M059J (cell line): ENCODE measurements around the gene KIAA1755. TPM values are rescaled to one million over a fixed set of nuclear protein-coding genes. Genes with fewer than 3 reads are reported as not detected.

Experiments used
- DNase-seq: peaks from one replicate; pipeline ENCODE4 v3.0.0-alpha.2; 2012; ENCODE audit warnings: low read depth
- total RNA-seq: library from RNA; depleted of rRNA; stranded (reverse); fragments of >200 nt; shearing (Covaris generic); gene quantifications from 2 replicates; pipeline ENCODE4 v1.2.3, GENCODE V29; 2014

Gene KIAA1755
- total RNA-seq, 1 experiment from 2014 or later = 3.8 TPM

DNA sequence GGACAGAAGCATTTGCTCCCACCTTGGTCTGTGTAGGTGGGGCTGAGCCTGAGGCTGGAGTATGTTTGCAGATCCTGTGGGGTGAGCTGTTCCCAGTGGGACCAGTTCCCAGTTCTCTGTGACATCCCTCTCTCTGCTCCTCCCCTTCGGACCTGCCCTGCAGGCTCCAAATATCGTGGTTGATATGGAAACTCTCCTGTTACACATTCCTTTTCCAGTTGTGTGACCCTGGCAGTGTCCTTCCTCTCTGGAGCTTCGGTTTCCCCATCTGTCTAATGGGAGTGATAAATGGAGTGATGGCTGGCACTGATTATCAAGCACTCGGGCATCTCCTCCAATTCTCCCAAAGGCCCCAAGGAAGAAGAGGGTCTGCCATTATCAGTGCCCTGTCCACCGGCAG is 79.8 kb downstream of the KIAA1755 start:
- DNase-seq = peak; percentile 100

DNA sequence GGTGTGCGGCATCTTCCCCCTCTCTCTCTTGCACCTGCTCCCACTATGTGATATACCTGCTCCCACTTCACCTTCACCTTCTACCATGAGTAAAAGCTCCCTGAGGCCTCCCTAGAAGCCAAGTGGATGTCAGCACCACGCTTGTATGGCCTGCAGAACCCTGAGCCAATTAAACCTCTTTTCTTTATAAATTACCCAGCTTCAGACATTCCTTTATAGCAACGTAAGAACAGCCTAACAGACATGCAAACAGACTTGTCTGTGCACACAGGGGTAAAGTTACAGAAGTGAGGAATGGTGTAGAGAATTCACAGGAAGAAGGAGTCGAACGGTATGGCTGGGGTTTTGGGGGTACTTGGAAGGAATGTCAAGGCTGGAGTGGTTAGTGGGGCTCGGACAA is 80.7 kb downstream of the KIAA1755 start:
- no peak for DNase-seq

DNA sequence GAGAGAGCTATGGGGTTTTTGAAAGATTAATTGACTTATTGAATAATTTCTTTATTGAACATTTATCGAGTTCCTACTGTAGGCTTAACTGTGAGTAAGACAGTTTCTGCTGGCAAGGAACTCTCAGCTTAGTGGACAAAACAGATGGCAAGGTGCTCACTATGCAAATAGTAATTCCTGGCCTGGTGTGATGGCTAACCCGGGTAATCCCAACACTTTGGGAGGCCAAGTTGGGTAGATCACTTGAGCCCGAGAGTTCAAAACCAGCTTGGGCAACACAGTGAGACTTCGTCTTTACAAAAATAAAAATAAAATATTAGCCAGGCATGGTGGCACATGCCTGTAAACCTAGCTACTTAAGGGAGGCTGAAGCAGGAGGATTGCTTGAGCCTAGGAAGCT is 82.0 kb downstream of the KIAA1755 start:
- DNase-seq = no peak

GRCh38 chr20:38178065-38178491 is 82.5 kb downstream of the KIAA1755 start:
- DNase-seq = no peak

DNA sequence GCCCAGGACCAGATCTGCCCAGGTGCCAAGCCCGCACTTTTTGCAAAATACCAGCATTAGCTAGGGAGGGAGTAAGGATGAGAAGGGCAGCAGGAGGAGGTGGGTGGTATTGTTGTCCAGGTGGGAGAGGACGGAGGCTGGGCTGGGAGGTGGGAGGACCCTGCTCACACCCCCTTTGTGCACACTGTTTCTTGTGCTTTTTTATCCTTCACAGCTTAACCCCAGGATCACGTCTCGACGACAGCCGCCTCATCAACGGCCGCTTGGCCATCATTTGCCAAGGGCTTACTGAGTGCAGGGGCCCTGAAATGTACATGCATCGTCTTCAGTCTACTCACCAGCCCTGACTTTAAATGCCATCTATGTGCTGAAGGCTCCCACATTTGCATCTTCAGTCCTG is 83.3 kb downstream of the KIAA1755 start:
- DNase-seq = no peak

- no peak for DNase-seq
Observed at GRCh38 chr20:38175304-38176180, 85.0 kb downstream of the KIAA1755 start.

- peak; percentile 98 for DNase-seq
Observed at GRCh38 chr20:38173237-38174156, 87.0 kb downstream of the KIAA1755 start.

- peak; percentile 69 for DNase-seq
Observed at GRCh38 chr20:38172408-38172807, 88.1 kb downstream of the KIAA1755 start.

DNA sequence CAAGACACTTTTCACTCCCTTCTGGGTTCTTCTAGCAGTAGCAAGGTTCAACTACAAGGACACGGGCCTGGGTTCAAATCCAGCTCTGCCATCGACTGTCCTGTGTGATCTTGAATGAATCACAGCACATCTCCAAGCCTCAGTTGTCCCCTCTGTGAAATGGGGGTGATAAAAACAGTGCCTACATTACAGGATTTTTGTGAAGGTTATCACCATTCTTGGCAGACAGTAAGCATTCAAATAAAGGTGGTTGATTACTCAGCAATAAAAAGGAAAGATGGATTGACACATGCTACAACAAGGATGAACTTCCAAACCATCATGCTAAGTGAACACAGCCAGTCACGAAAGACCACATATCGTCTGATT is 88.9 kb downstream of the KIAA1755 start:
- DNase-seq = no peak

DNA sequence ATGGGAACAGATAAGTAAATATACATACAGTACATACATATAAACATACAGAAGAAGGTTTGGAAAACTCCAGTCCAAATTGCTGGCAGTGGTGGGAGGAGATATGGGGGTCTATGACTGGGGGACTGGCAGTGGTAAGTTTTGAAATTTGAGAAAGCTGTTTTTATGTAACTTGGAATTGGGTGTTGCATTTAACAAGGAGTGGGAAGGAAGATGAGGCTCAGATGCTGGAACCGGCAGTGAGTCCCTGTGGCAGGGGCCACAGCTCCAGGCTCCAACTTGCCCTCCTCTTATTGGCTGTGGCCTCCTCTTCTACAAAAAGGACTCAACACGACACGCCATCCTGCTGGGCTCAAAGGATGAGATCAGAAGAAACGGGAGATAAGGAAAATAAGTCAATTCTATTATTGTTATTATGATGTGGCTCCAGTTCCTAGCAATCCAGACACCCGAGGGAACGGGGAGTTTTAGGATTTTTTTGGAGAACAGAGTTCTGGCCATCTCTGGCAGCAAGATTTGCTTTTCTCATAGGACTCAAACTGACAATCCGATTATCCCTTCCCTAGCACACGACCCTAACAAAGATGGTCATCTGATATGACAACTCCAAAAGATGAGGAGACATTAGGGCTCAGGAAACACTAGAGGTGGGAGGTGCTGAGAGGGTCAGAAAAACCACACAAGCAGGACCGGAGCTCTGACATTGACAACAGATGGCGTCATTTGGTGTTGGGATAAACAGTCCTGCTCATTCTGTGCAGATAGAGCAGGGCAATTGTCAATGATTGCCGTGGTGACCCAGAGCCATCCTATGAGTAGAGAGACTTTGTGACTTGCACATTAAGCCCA is 89.5 kb downstream of the KIAA1755 start:
- peak; percentile 83 for DNase-seq

DNA sequence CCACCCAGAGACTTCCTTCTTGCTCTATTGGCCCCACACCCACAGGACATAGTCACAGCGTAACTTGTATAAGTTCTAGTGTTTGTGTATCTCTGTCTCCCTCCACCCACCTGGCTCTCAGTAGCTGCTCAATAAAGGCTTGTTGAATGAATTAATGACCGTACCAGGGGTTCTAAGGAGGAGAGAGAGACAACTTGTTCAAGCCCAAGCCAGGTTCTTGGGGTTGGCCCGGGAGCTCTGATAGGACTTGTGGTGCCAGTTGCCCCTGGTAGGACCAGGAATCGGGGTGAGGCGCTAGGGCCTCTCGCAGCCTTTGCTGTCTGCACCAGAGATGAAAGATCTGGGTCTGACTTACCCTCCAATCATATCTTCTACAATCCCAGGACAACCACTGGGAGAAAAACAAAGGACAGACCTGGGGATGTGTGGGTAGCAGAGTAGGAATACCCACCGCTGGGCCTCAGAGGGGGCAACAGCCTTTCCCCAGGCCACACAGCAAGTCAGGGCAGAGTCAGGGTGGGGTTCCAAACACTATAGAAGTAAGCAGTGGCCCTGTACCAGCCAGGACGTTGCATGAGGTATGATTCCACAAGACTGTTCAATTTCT is 90.2 kb downstream of the KIAA1755 start:
- no peak for DNase-seq

GRCh38 chr20:38169636-38170193 is 90.8 kb downstream of the KIAA1755 start:
- DNase-seq = no peak

DNA sequence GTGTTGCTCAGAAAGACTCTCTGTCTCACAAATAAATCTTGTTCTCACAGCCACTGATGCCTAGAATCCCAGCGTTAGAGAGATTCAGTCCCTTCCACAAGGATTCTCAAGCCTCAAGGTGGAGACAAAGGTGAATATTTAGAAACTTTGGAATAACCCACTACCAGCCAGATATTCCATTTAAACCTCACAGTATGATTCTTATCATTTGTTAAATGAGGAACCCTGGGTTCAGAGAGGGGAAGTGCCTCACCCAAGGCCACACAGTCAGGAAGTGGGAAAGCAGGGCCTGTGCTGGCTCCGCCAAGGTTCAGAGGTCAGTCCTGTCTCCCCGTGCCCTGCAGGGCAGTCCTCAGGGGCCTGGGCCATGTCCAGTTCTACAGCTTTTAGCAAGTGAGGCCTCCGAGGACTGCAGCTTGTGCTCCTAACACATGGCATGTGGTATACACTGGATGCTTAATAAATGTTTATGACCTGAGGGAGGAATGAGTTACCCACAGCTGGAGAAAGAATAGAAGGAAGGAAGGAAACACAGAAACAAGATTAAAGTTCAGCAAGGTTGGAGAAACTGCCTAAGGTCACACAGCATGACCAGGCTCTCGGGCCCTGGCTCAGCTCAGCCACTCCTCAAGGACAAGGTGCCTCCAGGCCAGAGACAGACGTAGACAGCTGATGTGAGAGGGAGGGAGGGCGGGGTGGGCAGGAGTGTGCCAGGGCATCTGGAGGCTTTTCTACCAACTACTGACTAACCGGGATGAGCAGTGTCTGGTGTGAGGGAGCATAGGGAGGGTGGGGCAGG is 91.5 kb downstream of the KIAA1755 start:
- peak; percentile 76 for DNase-seq

DNA sequence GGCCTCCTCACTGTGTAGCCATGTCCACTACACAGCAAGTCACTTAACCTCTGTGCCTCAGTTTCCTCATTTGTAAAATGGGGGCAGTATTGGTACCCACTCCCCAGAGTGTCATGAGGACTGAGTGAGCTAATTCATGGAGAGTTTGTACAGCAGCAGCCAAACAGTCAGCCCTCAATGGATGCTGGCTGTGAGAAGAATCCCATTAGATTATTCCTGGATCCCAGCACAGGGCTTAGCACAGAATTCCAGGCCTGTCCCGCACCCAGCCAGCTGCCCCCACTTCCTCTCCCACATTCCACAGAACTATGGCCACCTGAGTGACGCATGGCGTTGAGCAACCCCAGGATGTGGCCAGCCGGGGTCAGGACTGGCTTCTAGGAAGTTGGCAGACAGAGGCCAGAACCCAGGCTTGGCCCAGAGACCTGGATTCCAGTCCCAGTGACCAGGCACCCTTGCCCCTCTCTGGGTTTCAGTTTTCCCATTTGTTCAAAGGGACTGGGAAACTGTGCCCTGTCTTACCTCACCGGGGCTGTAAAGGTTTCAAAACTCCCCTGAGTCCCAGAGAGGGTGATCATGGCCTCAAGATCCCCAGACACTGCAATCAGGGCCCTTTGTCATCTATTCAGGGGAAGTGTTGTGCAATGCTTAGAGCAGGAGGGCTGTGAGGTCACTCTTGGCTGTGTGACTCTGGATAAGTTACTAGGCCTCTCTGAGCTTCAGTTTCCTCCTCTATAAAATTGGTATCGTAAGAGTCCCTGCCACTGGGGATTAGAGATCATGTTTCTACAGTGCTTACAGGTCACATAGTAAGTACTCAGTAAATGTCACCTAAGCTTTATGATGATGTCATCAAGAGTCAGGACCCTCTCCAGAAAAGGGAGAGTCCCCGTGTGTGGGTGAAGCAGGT is 92.4 kb downstream of the KIAA1755 start:
- DNase-seq = peak; percentile 99

- no peak for DNase-seq
Observed at GRCh38 chr20:38167328-38167850, 93.1 kb downstream of the KIAA1755 start.

DNA sequence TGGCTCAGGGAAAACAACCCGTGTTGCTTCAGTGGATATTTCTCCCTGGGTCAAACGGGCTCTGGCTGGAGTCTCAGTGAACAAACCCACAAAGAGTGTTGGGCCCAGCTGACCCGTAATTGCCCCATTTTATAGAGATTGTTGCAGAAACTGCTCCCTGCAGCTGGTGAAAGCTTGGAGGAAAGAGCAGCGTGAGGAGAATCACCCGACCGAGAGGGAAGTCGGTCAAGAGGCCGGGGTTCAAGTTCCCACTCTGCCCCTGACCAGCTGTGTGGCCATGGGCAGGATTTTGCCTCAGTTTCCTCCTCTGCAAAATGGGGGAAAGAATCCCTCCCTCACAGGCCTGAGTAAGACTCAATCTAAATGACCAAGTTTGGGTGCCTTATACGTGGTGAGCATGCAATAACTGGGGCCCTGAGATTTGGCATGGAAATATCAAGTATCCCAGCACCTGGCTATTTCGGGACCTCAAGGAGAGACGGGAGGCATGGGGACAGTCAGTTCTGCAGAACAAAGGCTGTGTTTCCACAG is 93.8 kb downstream of the KIAA1755 start:
- no peak for DNase-seq

DNA sequence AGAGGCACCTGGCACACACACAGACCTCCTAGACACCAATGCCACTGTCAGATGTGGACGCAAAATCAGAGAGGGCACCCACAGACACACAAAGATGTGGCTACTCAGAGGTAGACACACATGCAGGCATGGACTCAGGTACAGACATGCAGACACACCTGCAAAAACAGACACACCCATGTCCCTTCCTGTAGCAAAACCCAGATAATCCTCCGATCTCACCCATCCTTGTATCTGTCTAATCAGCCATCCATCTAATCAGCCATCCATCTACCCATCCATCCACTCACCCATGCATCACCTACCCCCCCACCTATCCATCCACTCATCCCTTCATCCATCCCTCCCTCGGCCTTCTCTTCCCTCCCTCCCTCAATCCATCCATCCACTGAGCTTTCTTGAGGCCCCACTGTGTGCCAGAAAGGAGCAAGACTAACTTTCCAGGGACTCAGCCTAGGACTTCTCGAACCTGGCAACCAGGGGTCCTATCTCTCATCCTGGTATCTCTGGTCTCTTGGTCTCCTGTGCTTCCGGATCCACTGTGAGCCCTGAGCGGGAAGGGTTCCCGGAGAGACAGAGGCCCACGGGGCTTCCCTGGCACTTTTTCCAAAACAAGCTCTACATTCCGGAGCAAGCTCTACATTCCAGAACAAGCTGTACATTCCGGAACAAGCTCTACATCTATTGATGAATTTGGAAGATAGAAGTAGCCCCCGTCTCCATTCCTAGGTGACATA is 94.4 kb downstream of the KIAA1755 start:
- no peak for DNase-seq
